SK-N-SH (cell line): ENCODE results near the gene NTRK3. TPM values are rescaled to one million over a fixed set of nuclear protein-coding genes. Genes with fewer than 3 reads are reported as not detected.

Experiments used
- CTCF ChIA-PET: fragments of 300-600, 350-600 bp; formaldehyde crosslinking; extraction: SDS; loops from one replicate; lab custom pipeline; 2021; lab: Yijun Ruan, JAX
- POLR2A ChIA-PET: fragments of 350-600 bp; sonication (Branson Sonifier 250); formaldehyde crosslinking; extraction: SDS; loops from one replicate; lab custom pipeline; 2020; ENCODE audit warnings: antibody characterized with exemption, inconsistent platforms; lab: Yijun Ruan, JAX
- DNase-seq: peaks from one replicate; pipeline ENCODE4 v3.0.0; 2012
- H2AFZ ChIP-seq: fragments of 200-600 bp; sonication (generic); 2 replicates; pipeline ENCODE4 v1.8.1; 2016; ENCODE audit warnings: antibody characterized with exemption, mild to moderate bottlenecking, low read depth
- H3F3A ChIP-seq: fragments of 200-600 bp; sonication (generic); replicated peaks from 2 replicates; pipeline ENCODE3; 2016; ENCODE audit warnings: antibody characterized with exemption, mild to moderate bottlenecking; ENCODE audit not compliant: insufficient read depth
- H3K27ac ChIP-seq, 2 experiments: fragments of 200-500 bp in 1 of 2; fragments of 200-600 bp in 1 of 2; sonication (Bioruptor generic) in 1 of 2; sonication (generic), shearing (Covaris generic) in 1 of 2; 2 replicates each; pipeline versions ENCODE4 v1.5.1 to v1.6.1; 2014 to 2016; ENCODE audit warnings: low read depth in 2 of 2, inconsistent platforms in 1 of 2, low read length in 1 of 2, mild to moderate bottlenecking in 1 of 2, mixed read lengths in 1 of 2
- H3K27me3 ChIP-seq: fragments of 200-600 bp; sonication (generic), shearing (Covaris generic); 2 replicates; pipeline ENCODE4 v1.6.1; 2016; ENCODE audit warnings: mixed run types; ENCODE audit not compliant: insufficient read depth
- H3K36me3 ChIP-seq, 2 experiments: fragments of 200-500 bp in 1 of 2; fragments of 200-600 bp in 1 of 2; sonication (Bioruptor generic) in 1 of 2; sonication (generic) in 1 of 2; replicated peaks in 1 of 2; 2 replicates each; pipeline versions ENCODE3 to v1.5.1; 2014 to 2016; ENCODE audit warnings: low read length in 1 of 2, mild to moderate bottlenecking in 1 of 2; ENCODE audit not compliant: insufficient read depth in 2 of 2, control insufficient read depth in 1 of 2
- H3K4me1 ChIP-seq, 2 experiments: fragments of 200-500 bp in 1 of 2; fragments of 200-600 bp in 1 of 2; sonication (Bioruptor generic) in 1 of 2; sonication (generic), shearing (Covaris generic) in 1 of 2; 2 replicates each; pipeline versions ENCODE4 v1.5.1 to v1.6.1; 2014 to 2016; ENCODE audit warnings: low read depth in 1 of 2, low read length in 1 of 2, mixed run types in 1 of 2; ENCODE audit not compliant: insufficient read depth in 2 of 2, control insufficient read depth in 1 of 2
- H3K4me2 ChIP-seq: fragments of 200-600 bp; sonication (generic), shearing (Covaris generic); 2 replicates; pipeline ENCODE4 v1.6.1; 2017; ENCODE audit warnings: mixed run types
- H3K4me3 ChIP-seq, 2 experiments: fragments of 200-500 bp in 1 of 2; fragments of 200-600 bp in 1 of 2; sonication (Bioruptor generic) in 1 of 2; sonication (generic), shearing (Covaris generic) in 1 of 2; 2 replicates each; pipeline versions ENCODE4 v1.5.1 to v1.8.1; 2014 to 2016; ENCODE audit warnings: low read depth in 2 of 2, inconsistent platforms in 1 of 2, low read length in 1 of 2, mild to moderate bottlenecking in 1 of 2, mixed read lengths in 1 of 2, moderate library complexity in 1 of 2
- H3K79me2 ChIP-seq: fragments of 200-600 bp; sonication (generic); 2 replicates; pipeline ENCODE4 v1.8.1; 2017; ENCODE audit warnings: mild to moderate bottlenecking; ENCODE audit not compliant: insufficient read depth
- H3K9ac ChIP-seq: fragments of 200-600 bp; sonication (generic); 2 replicates; pipeline ENCODE4 v1.6.1; 2017; ENCODE audit warnings: mixed run types
- H3K9me2 ChIP-seq: fragments of 200-600 bp; sonication (generic); 2 replicates; pipeline ENCODE4 v1.6.1; 2017; ENCODE audit warnings: mixed run types
- H3K9me3 ChIP-seq: fragments of 200-600 bp; sonication (generic); 2 replicates; pipeline ENCODE4 v1.6.1; 2017; ENCODE audit warnings: mixed run types, mild to moderate bottlenecking, moderate library complexity
- H4K20me1 ChIP-seq: fragments of 200-600 bp; sonication (generic); 2 replicates; pipeline ENCODE4 v1.6.1; 2017; ENCODE audit warnings: mild to moderate bottlenecking, mixed run types; ENCODE audit not compliant: insufficient read depth
- ELF1 ChIP-seq: IDR thresholded peaks from 2 replicates; pipeline ENCODE4 v1.4.0; 2012
- EZH2phosphoT487 ChIP-seq: fragments of 200-600 bp; sonication (generic); IDR thresholded peaks from 2 replicates; pipeline ENCODE4 v1.6.1; 2017; ENCODE audit warnings: low read depth, mixed run types, mild to moderate bottlenecking, antibody characterized with exemption, moderate library complexity, borderline replicate concordance
- FOXJ3 ChIP-seq: sonication (generic); formaldehyde crosslinking; IDR thresholded peaks from 2 replicates; pipeline ENCODE4 v1.5.1; 2020; ENCODE audit warnings: mild to moderate bottlenecking, missing genetic modification reagents
- JUND ChIP-seq: IDR thresholded peaks from 2 replicates; pipeline ENCODE4 v1.4.0; 2012
- PBX3 ChIP-seq: IDR thresholded peaks from 2 replicates; pipeline ENCODE4; 2012
- POLR2AphosphoS5 ChIP-seq: IDR thresholded peaks from 2 replicates; pipeline ENCODE4 v1.6.1; 2012; ENCODE audit warnings: low read depth, low read length
- RFX5 ChIP-seq: IDR thresholded peaks from 2 replicates; pipeline ENCODE4 v1.6.1; 2012; ENCODE audit warnings: mild to moderate bottlenecking, improper control_type of control experiment, low read length
- RXRA ChIP-seq: IDR thresholded peaks from 2 replicates; pipeline ENCODE4 v1.4.0; 2012; ENCODE audit warnings: low read depth, mild to moderate bottlenecking, borderline replicate concordance
- SIN3A ChIP-seq: IDR thresholded peaks from 2 replicates; pipeline ENCODE4 v1.6.1; 2012; ENCODE audit warnings: low read depth, mild to moderate bottlenecking, low read length, moderate library complexity, borderline replicate concordance
- TCF12 ChIP-seq: IDR thresholded peaks from 2 replicates; pipeline ENCODE4 v1.4.0; 2012
- USF1 ChIP-seq: IDR thresholded peaks from 2 replicates; pipeline ENCODE4 v1.4.0; 2012; ENCODE audit warnings: low read depth, borderline replicate concordance
- USF2 ChIP-seq: fragments of 150-350 bp; IDR thresholded peaks from 2 replicates; pipeline ENCODE4 v1.6.1; 2017; ENCODE audit warnings: antibody characterized with exemption, low read length, low read depth, borderline replicate concordance
- WGBS: methylation state at CpG from one replicate; pipeline ENCODE4 v1.1.6; 2017; ENCODE audit warnings: low lambda C conversion rate; 5-methylcytosine and 5-hydroxymethylcytosine counted together
- polyA plus RNA-seq, 3 experiments: library from polyadenylated mRNA; depleted of rRNA; stranded (reverse); fragments of >200 nt; gene quantifications; 2 replicates each; pipeline ENCODE4 v1.2.3, GENCODE V29; 2012
- TF ChIP-seq, protein P1 (sequence below): IDR thresholded peaks from 2 replicates; pipeline ENCODE4 v1.6.1; 2012; ENCODE audit warnings: mild to moderate bottlenecking, low read depth, low read length, moderate library complexity

NTRK3 gene
- polyA plus RNA-seq, 1 of the 3 experiments (the other 2 are of a cell fraction), result 2.6 TPM

GRCh38 chr15:88066636-88067330, 189.8 kb downstream of the NTRK3 start:
- Histone ChIP-seq H3F3A (no peaks in the 10 kb centered on the region), H3K9ac (no peak overlapping the region), H3K27ac (no peak overlapping the region), H3K9me2 (no peaks in the 10 kb centered on the region), H3K4me2 (no peak overlapping the region), H3K27me3 (no peaks in the 10 kb centered on the region), H3K4me3 (no peak overlapping the region), H4K20me1 (no peaks in the 10 kb centered on the region), H3K9me3 (no peaks in the 10 kb centered on the region), H3K79me2 (no peaks in the 10 kb centered on the region), H2AFZ (no peak overlapping the region), H3K4me1 (no peaks in the 10 kb centered on the region; a peak in 1 of 4 replicates), H3K36me3 (no peaks in the 10 kb centered on the region)
- ChIA-PET POLR2A (no interaction called here), CTCF (no interaction called here)
- no peak for DNase-seq
- WGBS, result 32% methylated on average over 4 of the region's 4 CpGs
- TF ChIP-seq POLR2AphosphoS5 (no peak), ELF1 (no peak), EZH2phosphoT487 (no peak), FOXJ3 (CRISPR knock-in tag) (no peak), TCF12 (no peak), SIN3A (no peak), USF2 (no peak), USF1 (no peak), RXRA (no peak), RFX5 (no peak), JUND (no peak), PBX3 (no peak)
- TF ChIP-seq, protein P1, sequence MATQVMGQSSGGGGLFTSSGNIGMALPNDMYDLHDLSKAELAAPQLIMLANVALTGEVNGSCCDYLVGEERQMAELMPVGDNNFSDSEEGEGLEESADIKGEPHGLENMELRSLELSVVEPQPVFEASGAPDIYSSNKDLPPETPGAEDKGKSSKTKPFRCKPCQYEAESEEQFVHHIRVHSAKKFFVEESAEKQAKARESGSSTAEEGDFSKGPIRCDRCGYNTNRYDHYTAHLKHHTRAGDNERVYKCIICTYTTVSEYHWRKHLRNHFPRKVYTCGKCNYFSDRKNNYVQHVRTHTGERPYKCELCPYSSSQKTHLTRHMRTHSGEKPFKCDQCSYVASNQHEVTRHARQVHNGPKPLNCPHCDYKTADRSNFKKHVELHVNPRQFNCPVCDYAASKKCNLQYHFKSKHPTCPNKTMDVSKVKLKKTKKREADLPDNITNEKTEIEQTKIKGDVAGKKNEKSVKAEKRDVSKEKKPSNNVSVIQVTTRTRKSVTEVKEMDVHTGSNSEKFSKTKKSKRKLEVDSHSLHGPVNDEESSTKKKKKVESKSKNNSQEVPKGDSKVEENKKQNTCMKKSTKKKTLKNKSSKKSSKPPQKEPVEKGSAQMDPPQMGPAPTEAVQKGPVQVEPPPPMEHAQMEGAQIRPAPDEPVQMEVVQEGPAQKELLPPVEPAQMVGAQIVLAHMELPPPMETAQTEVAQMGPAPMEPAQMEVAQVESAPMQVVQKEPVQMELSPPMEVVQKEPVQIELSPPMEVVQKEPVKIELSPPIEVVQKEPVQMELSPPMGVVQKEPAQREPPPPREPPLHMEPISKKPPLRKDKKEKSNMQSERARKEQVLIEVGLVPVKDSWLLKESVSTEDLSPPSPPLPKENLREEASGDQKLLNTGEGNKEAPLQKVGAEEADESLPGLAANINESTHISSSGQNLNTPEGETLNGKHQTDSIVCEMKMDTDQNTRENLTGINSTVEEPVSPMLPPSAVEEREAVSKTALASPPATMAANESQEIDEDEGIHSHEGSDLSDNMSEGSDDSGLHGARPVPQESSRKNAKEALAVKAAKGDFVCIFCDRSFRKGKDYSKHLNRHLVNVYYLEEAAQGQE, result no peak
- TF ChIP-seq, all 33 proteins: peak for 0
